ENCODE results near the gene SKI. TPM values are rescaled to one million over a fixed set of nuclear protein-coding genes. Genes with fewer than 3 reads are reported as not detected.

Gene SKI
- total RNA-seq, 2 donors from 2014 or later = 31.0 to 36.1 TPM

- intact Hi-C loops (cut with DNase I) = no loop called here
- Histone ChIP-seq H3K4me3 (no peak overlapping the region), H3K36me3 (no peaks in the 10 kb centered on the region), H3K27me3 (no peaks in the 10 kb centered on the region), H3K9ac (ENCODE audit: low read depth in 2 of 2, low read length in 2 of 2) (no peak overlapping the region), H3K27ac (no peak overlapping the region), H3K4me1 (peaks cover 21% of the 10 kb centered on the region), H3K9me3 (no peaks in the 10 kb centered on the region)
- no peak for TF ChIP-seq CTCF (IDR thresholded peaks at IDR 0.05)
- no peak for DNase-seq
Observed at GRCh38 chr1:2267862-2268261, 39.7 kb downstream of the SKI start.

GRCh38 chr1:2268285-2269056, 40.4 kb downstream of the SKI start:
- no peak for TF ChIP-seq CTCF (IDR thresholded peaks at IDR 0.05)

GRCh38 chr1:2269193-2269921, 41.2 kb downstream of the SKI start:
- intact Hi-C loops (cut with DNase I) = no loop called here
- Histone ChIP-seq H3K27ac (no peak overlapping the region), H3K36me3 (no peaks in the 10 kb centered on the region), H3K9me3 (no peaks in the 10 kb centered on the region), H3K27me3 (no peaks in the 10 kb centered on the region), H3K4me3 (no peak overlapping the region), H3K9ac (ENCODE audit: low read depth in 2 of 2, low read length in 2 of 2) (no peak overlapping the region), H3K4me1 (peaks cover 21% of the 10 kb centered on the region)
- DNase-seq = no peak
- TF ChIP-seq CTCF (IDR thresholded peaks at IDR 0.05) = no peak

More at GRCh38 chr1:2268285-2269056, 40.4 kb downstream of the SKI start:
- no peak overlapping the region for H3K9ac ChIP-seq (ENCODE audit: low read depth in 2 of 2, low read length in 2 of 2)
- no peak for DNase-seq
- no peak overlapping the region for H3K27ac ChIP-seq
- H3K4me1 ChIP-seq = peaks cover 21% of the 10 kb centered on the region
- no peaks in the 10 kb centered on the region for H3K36me3 ChIP-seq
- intact Hi-C loops (cut with DNase I) = no loop called here
- H3K27me3 ChIP-seq = no peaks in the 10 kb centered on the region
- no peak overlapping the region for H3K4me3 ChIP-seq
- H3K9me3 ChIP-seq = no peaks in the 10 kb centered on the region

GRCh38 chr1:2269922-2270259, 41.8 kb downstream of the SKI start:
- H3K27ac ChIP-seq = no peak overlapping the region

More at GRCh38 chr1:2269922-2270259, 41.8 kb downstream of the SKI start:
- Histone ChIP-seq H3K4me3 (no peak overlapping the region), H3K36me3 (no peaks in the 10 kb centered on the region), H3K9me3 (no peaks in the 10 kb centered on the region), H3K4me1 (peaks cover 21% of the 10 kb centered on the region), H3K27me3 (no peaks in the 10 kb centered on the region), H3K9ac (ENCODE audit: low read depth in 2 of 2, low read length in 2 of 2) (no peak overlapping the region)
- no peak for TF ChIP-seq CTCF (IDR thresholded peaks at IDR 0.05)
- intact Hi-C loops (cut with DNase I) = no loop called here
- DNase-seq = no peak
